ENCODE measurements around the gene SYNE3.

The SYNE3 gene

GRCh38 chr14:95561001-95561412, 44.6 kb upstream of the SYNE3 start:
- TF ChIP-seq GABPA (IDR thresholded peaks at IDR 0.05; ENCODE audit: low read depth) (no peak), SPI1 (IDR thresholded peaks at IDR 0.05; ENCODE audit: borderline replicate concordance, low read depth) (no peak)
- TF ChIP-seq, protein P1, sequence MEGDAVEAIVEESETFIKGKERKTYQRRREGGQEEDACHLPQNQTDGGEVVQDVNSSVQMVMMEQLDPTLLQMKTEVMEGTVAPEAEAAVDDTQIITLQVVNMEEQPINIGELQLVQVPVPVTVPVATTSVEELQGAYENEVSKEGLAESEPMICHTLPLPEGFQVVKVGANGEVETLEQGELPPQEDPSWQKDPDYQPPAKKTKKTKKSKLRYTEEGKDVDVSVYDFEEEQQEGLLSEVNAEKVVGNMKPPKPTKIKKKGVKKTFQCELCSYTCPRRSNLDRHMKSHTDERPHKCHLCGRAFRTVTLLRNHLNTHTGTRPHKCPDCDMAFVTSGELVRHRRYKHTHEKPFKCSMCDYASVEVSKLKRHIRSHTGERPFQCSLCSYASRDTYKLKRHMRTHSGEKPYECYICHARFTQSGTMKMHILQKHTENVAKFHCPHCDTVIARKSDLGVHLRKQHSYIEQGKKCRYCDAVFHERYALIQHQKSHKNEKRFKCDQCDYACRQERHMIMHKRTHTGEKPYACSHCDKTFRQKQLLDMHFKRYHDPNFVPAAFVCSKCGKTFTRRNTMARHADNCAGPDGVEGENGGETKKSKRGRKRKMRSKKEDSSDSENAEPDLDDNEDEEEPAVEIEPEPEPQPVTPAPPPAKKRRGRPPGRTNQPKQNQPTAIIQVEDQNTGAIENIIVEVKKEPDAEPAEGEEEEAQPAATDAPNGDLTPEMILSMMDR (IDR thresholded peaks at IDR 0.05; ENCODE audit: insufficient read depth, low read length), result peak; percentile 94
- H3K27me3 ChIP-seq (ENCODE audit: insufficient read depth, poor library complexity, severe bottlenecking), result no peaks in the 10 kb centered on the region
- no peak overlapping the region for H3K4me3 ChIP-seq (replicated peaks; ENCODE audit: insufficient read depth, low read length)
- peak in 1 of 2 experiments; percentile 87 for DNase-seq (ENCODE audit: low read depth in 1 of 2, low spot score in 1 of 2)
- H3K27ac ChIP-seq (replicated peaks), result no peak overlapping the region

GRCh38 chr14:95559203-95559602, 42.8 kb upstream of the SYNE3 start:
- H3K4me3 ChIP-seq (replicated peaks; ENCODE audit: insufficient read depth, low read length), result no peak overlapping the region
- no peak overlapping the region for H3K27ac ChIP-seq (replicated peaks)
- TF ChIP-seq POLR2AphosphoS5 (IDR thresholded peaks at IDR 0.05; ENCODE audit: low read depth) (no peak), SPI1 (IDR thresholded peaks at IDR 0.05; ENCODE audit: borderline replicate concordance, low read depth) (no peak), GABPA (IDR thresholded peaks at IDR 0.05; ENCODE audit: low read depth) (no peak)
- TF ChIP-seq, protein P2, sequence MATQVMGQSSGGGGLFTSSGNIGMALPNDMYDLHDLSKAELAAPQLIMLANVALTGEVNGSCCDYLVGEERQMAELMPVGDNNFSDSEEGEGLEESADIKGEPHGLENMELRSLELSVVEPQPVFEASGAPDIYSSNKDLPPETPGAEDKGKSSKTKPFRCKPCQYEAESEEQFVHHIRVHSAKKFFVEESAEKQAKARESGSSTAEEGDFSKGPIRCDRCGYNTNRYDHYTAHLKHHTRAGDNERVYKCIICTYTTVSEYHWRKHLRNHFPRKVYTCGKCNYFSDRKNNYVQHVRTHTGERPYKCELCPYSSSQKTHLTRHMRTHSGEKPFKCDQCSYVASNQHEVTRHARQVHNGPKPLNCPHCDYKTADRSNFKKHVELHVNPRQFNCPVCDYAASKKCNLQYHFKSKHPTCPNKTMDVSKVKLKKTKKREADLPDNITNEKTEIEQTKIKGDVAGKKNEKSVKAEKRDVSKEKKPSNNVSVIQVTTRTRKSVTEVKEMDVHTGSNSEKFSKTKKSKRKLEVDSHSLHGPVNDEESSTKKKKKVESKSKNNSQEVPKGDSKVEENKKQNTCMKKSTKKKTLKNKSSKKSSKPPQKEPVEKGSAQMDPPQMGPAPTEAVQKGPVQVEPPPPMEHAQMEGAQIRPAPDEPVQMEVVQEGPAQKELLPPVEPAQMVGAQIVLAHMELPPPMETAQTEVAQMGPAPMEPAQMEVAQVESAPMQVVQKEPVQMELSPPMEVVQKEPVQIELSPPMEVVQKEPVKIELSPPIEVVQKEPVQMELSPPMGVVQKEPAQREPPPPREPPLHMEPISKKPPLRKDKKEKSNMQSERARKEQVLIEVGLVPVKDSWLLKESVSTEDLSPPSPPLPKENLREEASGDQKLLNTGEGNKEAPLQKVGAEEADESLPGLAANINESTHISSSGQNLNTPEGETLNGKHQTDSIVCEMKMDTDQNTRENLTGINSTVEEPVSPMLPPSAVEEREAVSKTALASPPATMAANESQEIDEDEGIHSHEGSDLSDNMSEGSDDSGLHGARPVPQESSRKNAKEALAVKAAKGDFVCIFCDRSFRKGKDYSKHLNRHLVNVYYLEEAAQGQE (IDR thresholded peaks at IDR 0.05; ENCODE audit: insufficient replicate concordance, low read depth), result no peak
- TF ChIP-seq, protein P1 (IDR thresholded peaks at IDR 0.05; ENCODE audit: insufficient read depth, low read length), result no peak
- DNase-seq (ENCODE audit: low read depth in 1 of 2, low spot score in 1 of 2), result no peak
- no peaks in the 10 kb centered on the region for H3K27me3 ChIP-seq (ENCODE audit: insufficient read depth, poor library complexity, severe bottlenecking)

DNA sequence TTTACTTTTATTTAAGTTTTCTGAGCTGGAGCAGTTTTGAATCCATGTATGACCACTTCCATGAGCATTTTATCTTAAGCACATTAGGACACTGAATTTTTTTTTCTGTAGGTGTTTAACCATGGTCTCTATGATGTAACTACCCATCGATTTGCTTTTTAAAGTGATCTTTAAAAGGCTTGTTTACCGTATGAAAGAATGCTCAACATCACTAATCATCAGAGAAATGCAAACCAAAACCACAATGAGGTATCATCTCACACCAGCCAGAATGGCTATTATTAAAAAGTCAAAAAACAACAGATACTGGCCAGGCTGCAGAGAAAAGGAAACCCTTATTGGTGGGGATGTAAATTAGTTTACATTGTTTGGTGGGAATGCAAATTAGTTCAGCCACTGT, 41.4 kb upstream of the SYNE3 start:
- H3K4me3 ChIP-seq (replicated peaks; ENCODE audit: insufficient read depth, low read length), result no peak overlapping the region
- no peak overlapping the region for H3K27ac ChIP-seq (replicated peaks)
- TF ChIP-seq POLR2AphosphoS5 (IDR thresholded peaks at IDR 0.05; ENCODE audit: low read depth) (no peak), GABPA (IDR thresholded peaks at IDR 0.05; ENCODE audit: low read depth) (no peak), SPI1 (IDR thresholded peaks at IDR 0.05; ENCODE audit: borderline replicate concordance, low read depth) (no peak)
- TF ChIP-seq, protein P1 (IDR thresholded peaks at IDR 0.05; ENCODE audit: insufficient read depth, low read length), result no peak
- TF ChIP-seq, protein P2 (IDR thresholded peaks at IDR 0.05; ENCODE audit: insufficient replicate concordance, low read depth), result no peak
- DNase-seq (ENCODE audit: low read depth in 1 of 2, low spot score in 1 of 2), result no peak
- H3K27me3 ChIP-seq (ENCODE audit: insufficient read depth, poor library complexity, severe bottlenecking), result no peaks in the 10 kb centered on the region

DNA sequence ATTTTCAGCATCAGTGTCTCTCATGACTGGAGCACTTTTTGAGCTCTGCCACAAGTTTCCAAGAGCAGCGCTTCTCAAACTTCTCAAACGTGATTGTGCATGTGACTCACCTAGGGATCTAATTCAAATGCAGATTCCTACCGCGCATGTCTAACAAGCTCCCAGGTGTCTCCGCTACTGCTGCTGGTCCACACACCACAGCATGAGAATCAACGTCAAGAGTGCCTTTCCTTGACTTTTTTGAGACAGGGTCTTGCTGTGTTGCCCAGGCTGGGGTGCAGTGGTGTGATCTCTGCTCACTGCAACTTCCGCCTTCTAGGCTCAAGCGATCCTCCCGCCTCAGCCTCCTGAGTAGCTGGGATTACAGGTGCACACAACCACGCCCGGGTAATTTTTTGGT, 40.8 kb upstream of the SYNE3 start:
- H3K4me3 ChIP-seq (replicated peaks; ENCODE audit: insufficient read depth, low read length), result no peak overlapping the region
- DNase-seq (ENCODE audit: low read depth in 1 of 2, low spot score in 1 of 2), result no peak
- no peak for TF ChIP-seq POLR2AphosphoS5 (IDR thresholded peaks at IDR 0.05; ENCODE audit: low read depth)
- TF ChIP-seq, protein P1 (IDR thresholded peaks at IDR 0.05; ENCODE audit: insufficient read depth, low read length), result no peak
- TF ChIP-seq SPI1 (IDR thresholded peaks at IDR 0.05; ENCODE audit: borderline replicate concordance, low read depth), result no peak
- no peak for TF ChIP-seq GABPA (IDR thresholded peaks at IDR 0.05; ENCODE audit: low read depth)
- TF ChIP-seq, protein P2 (IDR thresholded peaks at IDR 0.05; ENCODE audit: insufficient replicate concordance, low read depth), result no peak
- H3K27ac ChIP-seq (replicated peaks), result no peak overlapping the region
- H3K27me3 ChIP-seq (ENCODE audit: insufficient read depth, poor library complexity, severe bottlenecking), result no peaks in the 10 kb centered on the region

Measured in HL-60 (cell line).